ENCODE measurements around the gene BIRC7.

The BIRC7 gene

GRCh38 chr20:63265891-63266515 lies 30.3 kb downstream of the BIRC7 start:
- DNase-seq (ENCODE audit: low read depth) = no peak

- no peak for DNase-seq (ENCODE audit: low read depth)
These were observed 32.0 kb downstream of the BIRC7 start for GRCh38 chr20:63267691-63268090.

GRCh38 chr20:63268256-63268655 lies 32.6 kb downstream of the BIRC7 start:
- DNase-seq (ENCODE audit: low read depth) = no peak

GRCh38 chr20:63268671-63269439 lies 33.1 kb downstream of the BIRC7 start:
- no peak for DNase-seq (ENCODE audit: low read depth)

- DNase-seq (ENCODE audit: low read depth) = no peak
These were observed 34.0 kb downstream of the BIRC7 start for GRCh38 chr20:63269724-63270123.

GRCh38 chr20:63270606-63271325 lies 35.1 kb downstream of the BIRC7 start:
- no peak for DNase-seq (ENCODE audit: low read depth)

GRCh38 chr20:63272105-63273058 lies 36.7 kb downstream of the BIRC7 start, which contains the start of gene ARFGAP1:
ARFGAP1 (plus strand) TSS chr20:63272813; CDS start chr20:63275581, 2,768 bp downstream.
- peak; percentile 78 for DNase-seq (ENCODE audit: low read depth)

GRCh38 chr20:63273059-63273579 lies 37.4 kb downstream of the BIRC7 start:
- DNase-seq (ENCODE audit: low read depth) = no peak

GRCh38 chr20:63273635-63274380 lies 38.1 kb downstream of the BIRC7 start:
- DNase-seq (ENCODE audit: low read depth) = no peak

GRCh38 chr20:63274381-63275228 lies 38.9 kb downstream of the BIRC7 start:
- DNase-seq (ENCODE audit: low read depth) = no peak

GRCh38 chr20:63275825-63276224 lies 40.1 kb downstream of the BIRC7 start:
- no peak for DNase-seq (ENCODE audit: low read depth)

GRCh38 chr20:63276956-63277355 lies 41.3 kb downstream of the BIRC7 start:
- DNase-seq (ENCODE audit: low read depth) = no peak

- DNase-seq (ENCODE audit: low read depth) = no peak
These were observed 42.0 kb downstream of the BIRC7 start for GRCh38 chr20:63277466-63278272.

- no peak for DNase-seq (ENCODE audit: low read depth)
These were observed 43.0 kb downstream of the BIRC7 start for GRCh38 chr20:63278661-63279060.

GRCh38 chr20:63279931-63280330 lies 44.2 kb downstream of the BIRC7 start:
- no peak for DNase-seq (ENCODE audit: low read depth)

GRCh38 chr20:63280371-63280770 lies 44.7 kb downstream of the BIRC7 start:
- DNase-seq (ENCODE audit: low read depth) = no peak

- no peak for DNase-seq (ENCODE audit: low read depth)
These were observed 45.3 kb downstream of the BIRC7 start for GRCh38 chr20:63280929-63281545.
